Mesendoderm (in vitro differentiated cells): ENCODE measurements around the gene MARS2.
"Not testable (repeated sequence)": the region's sequence is repeated elsewhere in the genome, so short reads cannot be mapped to it uniquely, and the experiment has no call there.

Experiments
- DNase-seq: peaks from one replicate; pipeline ENCODE4 v3.0.0; 2013
- H2AK5ac ChIP-seq: 2 replicates; pipeline ENCODE4 v1.6.1; 2013; ENCODE audit warnings: low read length, inconsistent platforms
- H2BK120ac ChIP-seq: 2 replicates; pipeline ENCODE4 v1.6.1; 2013; ENCODE audit warnings: low read depth, mild to moderate bottlenecking, low read length, moderate library complexity, mixed read lengths
- H2BK15ac ChIP-seq: replicated peaks from 2 replicates; pipeline ENCODE4 v1.6.1; 2013; ENCODE audit warnings: low read depth, mild to moderate bottlenecking, moderate library complexity
- H2BK5ac ChIP-seq: 2 replicates; pipeline ENCODE4 v1.6.1; 2013; ENCODE audit warnings: low read length, inconsistent platforms
- H3K18ac ChIP-seq: 2 replicates; pipeline ENCODE4 v1.6.1; 2013; ENCODE audit warnings: mild to moderate bottlenecking, low read length, mixed read lengths
- H3K23ac ChIP-seq: one replicate; pipeline ENCODE4 v1.6.1; 2013; ENCODE audit warnings: low read length
- H3K27ac ChIP-seq: 2 replicates; pipeline ENCODE4 v1.5.1; 2013; ENCODE audit warnings: low read depth, mild to moderate bottlenecking, inconsistent platforms, low read length, moderate library complexity
- H3K27me3 ChIP-seq: 2 replicates; pipeline ENCODE4 v1.6.1; 2013; ENCODE audit warnings: low read length, control low read depth, mild to moderate bottlenecking, inconsistent platforms; ENCODE audit not compliant: insufficient read depth, poor library complexity
- H3K36me3 ChIP-seq: 2 replicates; pipeline ENCODE4 v1.6.1; 2013; ENCODE audit warnings: low read length, inconsistent platforms; ENCODE audit not compliant: control insufficient read depth, insufficient read depth
- H3K4ac ChIP-seq: one replicate; pipeline ENCODE4 v1.6.1; 2013; ENCODE audit warnings: low read depth, mild to moderate bottlenecking, low read length, moderate library complexity
- H3K4me1 ChIP-seq: 2 replicates; pipeline ENCODE4 v1.6.1; 2013; ENCODE audit warnings: low read depth, low read length, inconsistent platforms; ENCODE audit not compliant: control insufficient read depth
- H3K4me2 ChIP-seq: 2 replicates; pipeline ENCODE4 v1.6.1; 2013; ENCODE audit warnings: low read length
- H3K4me3 ChIP-seq: 2 replicates; pipeline ENCODE4 v1.5.1; 2013; ENCODE audit warnings: mild to moderate bottlenecking, low read length
- H3K56ac ChIP-seq: one replicate; pipeline ENCODE4 v1.6.1; 2013; ENCODE audit warnings: low read length
- H3K79me1 ChIP-seq: 2 replicates; pipeline ENCODE4 v1.6.1; 2013; ENCODE audit warnings: low read length, inconsistent platforms
- H3K79me2 ChIP-seq: 2 replicates; pipeline ENCODE4 v1.6.1; 2013; ENCODE audit warnings: mild to moderate bottlenecking, low read length; ENCODE audit not compliant: control insufficient read depth, insufficient read depth
- H3K9ac ChIP-seq: 2 replicates; pipeline ENCODE4 v1.6.1; 2013; ENCODE audit warnings: low read length, inconsistent platforms
- H4K5ac ChIP-seq: one replicate; pipeline ENCODE4 v1.6.1; 2013; ENCODE audit warnings: low read length
- H4K8ac ChIP-seq: one replicate; pipeline ENCODE4 v1.6.1; 2013; ENCODE audit warnings: low read depth, mild to moderate bottlenecking, control low read depth, low read length, moderate library complexity
- WGBS: extraction: QIAGEN DNeasy Blood & Tissue Kit; methylation state at CpG from one replicate; pipeline ENCODE4 v1.1.7; 2013; ENCODE audit warnings: low lambda C conversion rate, missing lambda C conversion rate; ENCODE audit not compliant: insufficient coverage; ENCODE audit errors: extremely low coverage; 5-methylcytosine and 5-hydroxymethylcytosine counted together

Gene MARS2

GRCh38 chr2:197707316-197708213 is 2.4 kb downstream of the MARS2 start:
- Histone ChIP-seq H3K27me3 (no peaks in the 10 kb centered on the region), H3K27ac (no peak overlapping the region), H2BK120ac (no peak overlapping the region), H3K4me1 (peaks cover 8% of the 10 kb centered on the region), H3K4ac (no peak overlapping the region), H4K8ac (no peak overlapping the region), H2BK15ac (no peak overlapping the region), H3K4me3 (peak overlapping the region; percentile 91), H3K79me1 (peaks cover 13% of the 10 kb centered on the region), H3K9ac (peak overlapping the region; percentile 97), H2AK5ac (no peak overlapping the region), H4K5ac (no peak overlapping the region), H3K56ac (peak overlapping the region; percentile 96), H3K23ac (no peak overlapping the region), H2BK5ac (peak overlapping the region; percentile 18), H3K79me2 (peaks cover 50% of the 10 kb centered on the region), H3K18ac (no peak overlapping the region), H3K36me3 (no peaks in the 10 kb centered on the region), H3K4me2 (peak overlapping the region; percentile 92)
- WGBS: no CpG with 5 or more reads among the region's 4 CpGs
- peak; percentile 60 for DNase-seq

GRCh38 chr2:197708331-197708730 is 3.2 kb downstream of the MARS2 start:
- no peak overlapping the region for H3K23ac ChIP-seq
- peak; percentile 42 for DNase-seq

DNA sequence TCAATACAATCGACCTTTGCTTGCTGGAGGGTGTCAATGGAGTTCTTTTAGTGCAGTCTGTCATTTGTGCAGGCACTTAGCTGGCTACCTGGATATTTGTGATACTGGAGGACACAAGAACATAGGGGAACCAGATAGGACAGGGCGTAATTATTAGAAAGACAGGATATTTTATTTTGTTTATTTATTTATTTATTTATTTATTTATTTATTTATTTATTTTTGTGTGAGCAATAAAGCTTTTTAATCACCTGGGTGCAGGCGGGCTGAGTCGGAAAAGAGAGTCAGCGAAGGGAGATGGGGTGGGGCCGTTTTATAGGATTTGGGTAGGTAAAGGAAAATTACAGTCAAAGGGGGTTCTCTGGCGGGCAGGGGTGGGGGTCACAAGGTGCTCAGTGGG is 4.0 kb downstream of the MARS2 start:
- H3K56ac ChIP-seq: peak overlapping the region; percentile 76
- H3K36me3 ChIP-seq, H4K5ac ChIP-seq, H3K23ac ChIP-seq, H2AK5ac ChIP-seq, H2BK15ac ChIP-seq, H3K4me3 ChIP-seq, DNase-seq, H3K4ac ChIP-seq, H3K4me1 ChIP-seq, H2BK120ac ChIP-seq, H4K8ac ChIP-seq, H3K27ac ChIP-seq, H3K27me3 ChIP-seq, H2BK5ac ChIP-seq: not testable (repeated sequence)
- peaks cover 15% of the 10 kb centered on the region for H3K79me1 ChIP-seq
- no CpG with 5 or more reads among the region's 7 CpGs for WGBS
- peaks cover 53% of the 10 kb centered on the region for H3K79me2 ChIP-seq
- H3K18ac ChIP-seq: peak overlapping the region; percentile 25
- peak overlapping the region; percentile 65 for H3K9ac ChIP-seq
- H3K4me2 ChIP-seq: peak overlapping the region; percentile 25

More at GRCh38 chr2:197708331-197708730, 3.2 kb downstream of the MARS2 start:
- peaks cover 15% of the 10 kb centered on the region for H3K79me1 ChIP-seq
- peaks cover 53% of the 10 kb centered on the region for H3K79me2 ChIP-seq
- no peak overlapping the region for H4K8ac ChIP-seq
- H3K4me2 ChIP-seq: peak overlapping the region; percentile 39
- H2BK5ac ChIP-seq: no peak overlapping the region
- no peak overlapping the region for H3K27ac ChIP-seq
- no peak overlapping the region for H3K4me3 ChIP-seq
- H3K27me3 ChIP-seq: no peaks in the 10 kb centered on the region
- WGBS: no CpG with 5 or more reads among the region's 2 CpGs
- peak overlapping the region; percentile 60 for H3K56ac ChIP-seq
- peak overlapping the region; percentile 83 for H3K18ac ChIP-seq
- no peak overlapping the region for H3K4ac ChIP-seq
- no peak overlapping the region for H2AK5ac ChIP-seq
- H2BK15ac ChIP-seq: no peak overlapping the region
- H3K9ac ChIP-seq: peak overlapping the region; percentile 65
- no peak overlapping the region for H4K5ac ChIP-seq
- H3K4me1 ChIP-seq: peaks cover 10% of the 10 kb centered on the region
- no peaks in the 10 kb centered on the region for H3K36me3 ChIP-seq
- H2BK120ac ChIP-seq: no peak overlapping the region

- no peak overlapping the region for H3K4me3 ChIP-seq
- H3K4me1 ChIP-seq: peaks cover 10% of the 10 kb centered on the region
- peaks cover 50% of the 10 kb centered on the region for H3K79me2 ChIP-seq
- H3K23ac ChIP-seq: no peak overlapping the region
- no peak overlapping the region for H3K56ac ChIP-seq
- H3K4me2 ChIP-seq: no peak overlapping the region
- no peak overlapping the region for H2BK15ac ChIP-seq
- no peak overlapping the region for H4K5ac ChIP-seq
- H4K8ac ChIP-seq: no peak overlapping the region
- H2BK120ac ChIP-seq: peak overlapping the region; percentile 54
- no peak overlapping the region for H3K18ac ChIP-seq
- no peak overlapping the region for H3K9ac ChIP-seq
- no peak overlapping the region for H3K4ac ChIP-seq
- peak; percentile 27 for DNase-seq
- no peaks in the 10 kb centered on the region for H3K36me3 ChIP-seq
- peaks cover 13% of the 10 kb centered on the region for H3K79me1 ChIP-seq
- no peak overlapping the region for H2BK5ac ChIP-seq
- H2AK5ac ChIP-seq: no peak overlapping the region
- no peak overlapping the region for H3K27ac ChIP-seq
- H3K27me3 ChIP-seq: no peaks in the 10 kb centered on the region
Observed at GRCh38 chr2:197710424-197711042, 5.4 kb downstream of the MARS2 start.

DNA sequence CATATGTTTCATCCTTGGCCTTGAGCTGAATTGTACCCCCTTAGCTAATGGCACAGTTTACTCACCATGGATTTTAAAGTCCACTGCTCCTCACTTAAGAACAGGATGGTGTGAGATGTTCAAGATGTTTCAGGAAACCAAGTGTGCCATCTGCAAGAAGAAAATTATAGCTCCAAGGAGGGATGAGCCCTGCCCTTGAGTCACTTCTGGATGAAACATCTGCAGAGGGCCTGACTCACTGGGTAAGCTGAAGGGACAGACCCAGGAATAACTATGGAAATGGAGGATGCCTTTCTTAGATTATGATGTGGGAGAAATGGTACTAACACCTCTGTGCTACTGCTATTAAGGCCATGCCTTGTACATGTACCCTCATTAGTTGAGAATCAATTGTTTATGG is 6.4 kb downstream of the MARS2 start:
- no peak overlapping the region for H2BK5ac ChIP-seq
- no peaks in the 10 kb centered on the region for H3K27me3 ChIP-seq
- no peak overlapping the region for H3K18ac ChIP-seq
- no peak overlapping the region for H4K5ac ChIP-seq
- no peak overlapping the region for H3K27ac ChIP-seq
- H2BK15ac ChIP-seq: no peak overlapping the region
- H3K9ac ChIP-seq: no peak overlapping the region
- no peak for DNase-seq
- no peak overlapping the region for H3K4me3 ChIP-seq
- H2BK120ac ChIP-seq: no peak overlapping the region
- no peaks in the 10 kb centered on the region for H3K36me3 ChIP-seq
- no peak overlapping the region for H2AK5ac ChIP-seq
- no peak overlapping the region for H3K4me2 ChIP-seq
- no peak overlapping the region for H3K56ac ChIP-seq
- H3K4ac ChIP-seq: no peak overlapping the region
- H3K23ac ChIP-seq: no peak overlapping the region
- peaks cover 10% of the 10 kb centered on the region for H3K4me1 ChIP-seq
- H3K79me2 ChIP-seq: peaks cover 40% of the 10 kb centered on the region
- H3K79me1 ChIP-seq: peaks cover 12% of the 10 kb centered on the region
- no peak overlapping the region for H4K8ac ChIP-seq
